Right lobe of liver (tissue), 6 donors: ENCODE data around the gene RPP38. TPM values are rescaled to one million over a fixed set of nuclear protein-coding genes. Genes with fewer than 3 reads are reported as not detected.

Experiments
- ATAC-seq, 4 donors: fragments of 200-7000 bp; cut with Tn5 transposase; one replicate each; pipeline ENCODE4 v1.9.1; 2020; ENCODE audit warnings: mild to moderate bottlenecking in 4 of 4, moderate library complexity in 4 of 4
- DNase-seq, 3 donors: peaks; one replicate each; pipeline ENCODE4 v3.0.0-alpha.2; 2020
- H3K27ac ChIP-seq, 3 donors: fragments of 200-600 bp; one replicate each; pipeline ENCODE4 v1.8.0; 2022
- H3K27me3 ChIP-seq, 2 donors: fragments of 200-600 bp; one replicate each; pipeline ENCODE4 v1.8.0; 2022
- H3K36me3 ChIP-seq, 4 donors: fragments of 200-600 bp; sonication (generic) in 1 of 4; one replicate each; pipeline versions ENCODE4 v1.5.1 to v1.8.0; 2017 to 2022; ENCODE audit warnings: control low read depth in 1 of 4
- H3K4me1 ChIP-seq, 4 donors: fragments of 200-600 bp; sonication (generic) in 1 of 4; one replicate each; pipeline versions ENCODE4 v1.5.1 to v1.8.0; 2017 to 2022; ENCODE audit warnings: control low read depth in 1 of 4
- H3K4me3 ChIP-seq, 3 donors: fragments of 200-600 bp; one replicate each; pipeline ENCODE4 v1.8.0; 2022
- H3K9me3 ChIP-seq, 4 donors: fragments of 200-600 bp; sonication (generic) in 1 of 4; one replicate each; pipeline versions ENCODE4 v1.5.1 to v1.8.0; 2017 to 2022; ENCODE audit warnings: control low read depth in 1 of 4
- POLR2A ChIP-seq: fragments of 450-650 bp; IDR thresholded peaks from one replicate; pipeline ENCODE4 v1.6.1; 2017; ENCODE audit warnings: antibody characterized with exemption, mild to moderate bottlenecking
- WGBS: methylation state at CpG from one replicate; pipeline ENCODE4 v1.1.6; 2018; ENCODE audit warnings: low coverage, low lambda C conversion rate; ENCODE audit not compliant: insufficient coverage; ENCODE audit errors: missing lambda C conversion rate; 5-methylcytosine and 5-hydroxymethylcytosine counted together
- intact Hi-C, 2 donors: fragments of 100-400 bp; cut with DNase I; formaldehyde crosslinking; loops; one replicate each; pipeline versions ENCODE4 v1.11.2 to v1.14.1; 2022
- total RNA-seq, 6 experiments: library from RNA; depleted of rRNA in 2 of 6; stranded (reverse); fragments of >200 nt in 2 of 6; fragmentation: NEBNext Ultra II Directional in 3 of 6; extraction: Animal tissue kit (Norgen Biotek cat#: 25700) in 3 of 6; gene quantifications; one replicate each; pipeline versions ENCODE4 v1.1.0 to v1.2.4, GENCODE V29; 2016 to 2023
- TF ChIP-seq, protein P1 (sequence below), 4 donors: fragments of 200-600 bp in 3 of 4; fragments of 450-650 bp in 1 of 4; IDR thresholded peaks; one replicate each; pipeline versions ENCODE4 v1.5.1 to v1.8.0; 2016 to 2022; ENCODE audit warnings: antibody characterized with exemption in 4 of 4, mild to moderate bottlenecking in 2 of 4
- donor health status: DM: no; HTN: yes; CAD: no.
- donor health status: DM: no; HTN: no; CAD: no.
- donor health status: DM: no; HTN: no; CAD: no.
- donor health status: DM: no; HTN: yes; CAD: no.
- donor health status: DM: no; HTN: yes; CAD: no.

Gene RPP38
- total RNA-seq, 6 experiments from 2014 or later, result 5.4 to 9.4 (median 6.9) TPM

DNA sequence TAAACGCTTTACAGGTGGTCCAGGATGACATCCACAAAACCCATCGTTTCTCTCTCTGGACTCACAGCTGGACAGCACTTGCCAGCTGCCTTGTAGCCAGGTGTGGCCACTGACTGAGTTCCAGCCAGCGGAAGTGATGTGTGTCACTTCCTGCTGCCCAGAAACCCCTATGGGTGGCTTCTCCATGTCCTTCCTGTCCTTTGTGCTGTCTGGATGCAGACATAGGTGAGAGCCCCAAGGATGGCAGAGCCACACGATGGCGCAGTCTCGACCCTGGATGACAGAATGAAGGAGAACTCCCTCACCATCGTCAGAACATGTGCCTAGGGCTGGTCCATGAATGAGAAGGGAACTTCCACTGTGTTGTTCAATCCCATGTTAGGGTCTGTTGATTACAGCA lies 49.2 kb downstream of the RPP38 start:
- H3K4me3 ChIP-seq, result no peak overlapping the region
- peaks cover 0 to 24% (median 0%) of the 10 kb centered on the region in 4 donors for H3K4me1 ChIP-seq
- H3K27me3 ChIP-seq, result no peaks in the 10 kb centered on the region
- no peaks in the 10 kb centered on the region for H3K9me3 ChIP-seq
- ATAC-seq (no peak), DNase-seq (no peak)
- H3K36me3 ChIP-seq, result no peaks in the 10 kb centered on the region
- H3K27ac ChIP-seq, result no peak overlapping the region
- 83% methylated on average over 1 of the region's 7 CpGs for WGBS
- intact Hi-C loops, result no loop called here
- TF ChIP-seq, protein P1, sequence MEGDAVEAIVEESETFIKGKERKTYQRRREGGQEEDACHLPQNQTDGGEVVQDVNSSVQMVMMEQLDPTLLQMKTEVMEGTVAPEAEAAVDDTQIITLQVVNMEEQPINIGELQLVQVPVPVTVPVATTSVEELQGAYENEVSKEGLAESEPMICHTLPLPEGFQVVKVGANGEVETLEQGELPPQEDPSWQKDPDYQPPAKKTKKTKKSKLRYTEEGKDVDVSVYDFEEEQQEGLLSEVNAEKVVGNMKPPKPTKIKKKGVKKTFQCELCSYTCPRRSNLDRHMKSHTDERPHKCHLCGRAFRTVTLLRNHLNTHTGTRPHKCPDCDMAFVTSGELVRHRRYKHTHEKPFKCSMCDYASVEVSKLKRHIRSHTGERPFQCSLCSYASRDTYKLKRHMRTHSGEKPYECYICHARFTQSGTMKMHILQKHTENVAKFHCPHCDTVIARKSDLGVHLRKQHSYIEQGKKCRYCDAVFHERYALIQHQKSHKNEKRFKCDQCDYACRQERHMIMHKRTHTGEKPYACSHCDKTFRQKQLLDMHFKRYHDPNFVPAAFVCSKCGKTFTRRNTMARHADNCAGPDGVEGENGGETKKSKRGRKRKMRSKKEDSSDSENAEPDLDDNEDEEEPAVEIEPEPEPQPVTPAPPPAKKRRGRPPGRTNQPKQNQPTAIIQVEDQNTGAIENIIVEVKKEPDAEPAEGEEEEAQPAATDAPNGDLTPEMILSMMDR (IDR thresholded peaks at IDR 0.05), result no peak
- TF ChIP-seq POLR2A, result no peak

DNA sequence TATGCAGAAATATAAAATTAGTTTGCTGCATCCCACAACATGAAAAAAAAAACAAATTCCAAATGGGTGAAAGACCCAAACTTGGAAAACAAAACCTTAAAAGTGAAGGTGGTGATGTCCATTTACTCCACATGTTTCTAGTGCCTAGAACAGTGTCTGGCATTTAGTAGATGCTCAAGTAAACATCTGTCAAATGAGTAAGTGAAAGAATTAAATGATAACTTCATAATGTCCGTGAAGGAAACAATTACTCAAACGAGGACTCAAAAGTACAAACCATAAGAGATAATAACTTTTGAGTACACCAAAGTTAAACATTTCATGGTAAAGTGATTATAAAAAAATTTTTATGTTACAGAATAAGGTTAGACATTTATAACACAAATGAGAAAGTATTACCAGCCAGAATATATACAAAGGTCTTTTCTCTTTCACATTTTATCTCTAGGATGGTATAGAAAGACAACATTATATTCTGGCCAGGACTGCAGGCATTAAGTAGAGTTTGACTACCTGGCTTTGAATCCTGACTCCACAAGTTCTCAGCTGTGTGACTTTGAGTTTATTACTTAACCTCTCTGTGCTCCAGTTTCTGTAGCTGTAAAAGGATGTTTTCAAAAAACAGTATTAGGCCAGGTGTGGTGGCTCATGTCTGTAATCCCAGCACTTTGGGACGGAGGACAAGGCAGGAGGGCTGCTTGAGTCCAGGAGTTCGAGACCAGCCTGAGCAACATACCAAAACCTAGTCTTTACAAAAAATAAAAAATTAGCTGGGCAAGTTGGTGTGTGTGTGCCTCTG lies 50.6 kb downstream of the RPP38 start:
- no peaks in the 10 kb centered on the region for H3K36me3 ChIP-seq
- H3K4me1 ChIP-seq, result peaks cover 0 to 31% (median 0%) of the 10 kb centered on the region in 4 donors
- TF ChIP-seq, protein P1 (IDR thresholded peaks at IDR 0.05), result no peak
- TF ChIP-seq POLR2A, result no peak
- H3K9me3 ChIP-seq, result no peaks in the 10 kb centered on the region
- H3K27me3 ChIP-seq, result no peaks in the 10 kb centered on the region
- no peak for ATAC-seq
- H3K4me3 ChIP-seq, result no peak overlapping the region
- DNase-seq, result no peak
- intact Hi-C loops, result no loop called here
- no peak overlapping the region for H3K27ac ChIP-seq
- 92% methylated on average over 4 of the region's 4 CpGs for WGBS

DNA sequence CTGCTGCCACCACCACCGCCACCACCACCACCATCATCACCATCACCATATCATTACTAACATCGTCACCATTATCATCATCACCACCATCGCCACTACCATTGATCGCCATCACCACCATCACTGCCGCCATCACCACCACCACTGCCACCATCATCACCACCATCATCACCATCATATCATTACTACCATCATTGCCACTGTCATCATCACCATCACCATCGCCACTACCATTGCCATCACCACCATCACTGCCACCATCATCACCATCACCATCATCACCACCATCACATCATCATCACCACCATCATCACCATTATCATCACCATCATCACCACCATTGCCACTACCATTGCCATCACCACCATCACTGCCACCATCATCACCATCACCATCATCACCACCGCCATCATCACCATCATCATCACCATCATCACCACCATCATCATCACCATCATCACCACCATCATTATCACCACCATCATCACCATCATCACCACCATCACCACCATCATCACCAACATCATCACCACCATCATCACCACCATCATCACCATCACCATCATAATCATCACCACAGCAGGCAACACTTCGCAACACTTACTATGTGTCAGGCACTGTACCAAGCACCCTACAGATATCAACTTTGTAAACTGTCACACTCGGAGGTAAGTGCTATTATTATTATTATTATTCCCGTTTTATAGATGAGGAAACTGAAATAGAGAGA lies 52.1 kb downstream of the RPP38 start:
- ATAC-seq (no peak), DNase-seq (no peak)
- Histone ChIP-seq H3K4me1 (peaks cover 0 to 31% (median 0%) of the 10 kb centered on the region in 4 donors), H3K27ac (no peak overlapping the region), H3K9me3 (no peaks in the 10 kb centered on the region), H3K4me3 (no peak overlapping the region), H3K36me3 (no peaks in the 10 kb centered on the region), H3K27me3 (no peaks in the 10 kb centered on the region)
- intact Hi-C loops, result no loop called here
- WGBS, result 87% methylated on average over 10 of the region's 10 CpGs
- TF ChIP-seq POLR2A, result no peak
- TF ChIP-seq, protein P1 (IDR thresholded peaks at IDR 0.05), result no peak

DNA sequence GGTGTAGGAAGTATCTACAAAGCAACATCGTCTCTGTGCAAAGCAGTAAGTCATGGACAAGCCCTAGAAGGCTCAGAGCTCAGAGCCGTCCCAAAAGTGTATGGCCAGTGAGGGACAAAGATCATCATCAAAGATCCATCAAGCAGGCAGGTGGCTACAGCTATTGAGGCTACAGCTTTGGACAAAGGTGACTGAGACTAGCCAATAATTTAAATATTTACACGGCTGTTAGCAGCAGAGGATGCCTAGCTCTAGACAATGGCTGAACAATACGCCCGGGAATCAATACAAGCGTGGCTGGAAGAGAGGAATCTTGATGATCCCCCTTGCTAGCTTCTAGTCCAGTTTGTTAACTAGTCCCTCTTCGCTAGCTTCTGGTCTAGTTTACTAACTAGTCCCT lies 53.4 kb downstream of the RPP38 start:
- TF ChIP-seq, protein P1 (IDR thresholded peaks at IDR 0.05), result no peak
- TF ChIP-seq POLR2A, result no peak
- intact Hi-C loops, result no loop called here
- WGBS, result 83% methylated on average over 2 of the region's 7 CpGs
- Histone ChIP-seq H3K27ac (no peak overlapping the region), H3K9me3 (no peaks in the 10 kb centered on the region), H3K36me3 (no peaks in the 10 kb centered on the region), H3K4me1 (peaks cover 0 to 31% (median 0%) of the 10 kb centered on the region in 4 donors), H3K4me3 (no peak overlapping the region), H3K27me3 (no peaks in the 10 kb centered on the region)
- no peak for DNase-seq
- peak; percentile 30 to 64 (median 40) for ATAC-seq
